ENCODE results near the gene MKNK2.

GRCh38 chr19:2037651-2038255, 13.3 kb downstream of the MKNK2 start:
- TF ChIP-seq POLR2A (IDR thresholded peaks at IDR 0.05) (no peak), POLR2AphosphoS5 (IDR thresholded peaks at IDR 0.05) (peak in 2 of 3 donors; percentile 3 to 21), CTCF (IDR thresholded peaks at IDR 0.05 in 8 of 11, conservative IDR thresholded peaks at IDR 0.05 in 3 of 11) (no peak)
